HepG2 (cell line): ENCODE data around the gene KANSL3. TPM values are rescaled to one million over a fixed set of nuclear protein-coding genes. Genes with fewer than 3 reads are reported as not detected.

ENCODE experiments used
- CAMTA2 ChIP-seq: sonication (generic); formaldehyde crosslinking; IDR thresholded peaks from 2 replicates; pipeline ENCODE4 v1.4.0; 2020; ENCODE audit warnings: mild to moderate bottlenecking, missing genetic modification reagents, borderline replicate concordance
- CBFB ChIP-seq: sonication (generic); formaldehyde crosslinking; IDR thresholded peaks from 2 replicates; pipeline ENCODE4 v1.4.0; 2020; ENCODE audit warnings: missing genetic modification reagents
- E2F1 ChIP-seq: sonication (generic); formaldehyde crosslinking; IDR thresholded peaks from 2 replicates; pipeline ENCODE4 v1.5.0; 2020; ENCODE audit warnings: missing genetic modification reagents
- GTF2F1 ChIP-seq: fragments of 150-350 bp; IDR thresholded peaks from 2 replicates; pipeline ENCODE4 v1.6.1; 2014; ENCODE audit warnings: low read length
- KDM1A ChIP-seq: IDR thresholded peaks from 2 replicates; pipeline ENCODE4 v1.6.1; 2016; ENCODE audit warnings: missing compliant biosample characterization
- KDM3A ChIP-seq: IDR thresholded peaks from 2 replicates; pipeline ENCODE4 v1.6.1; 2018; ENCODE audit warnings: low read depth, missing compliant biosample characterization
- KLF11 ChIP-seq: IDR thresholded peaks from 2 replicates; pipeline ENCODE4 v1.6.1; 2016; ENCODE audit warnings: missing compliant biosample characterization
- NFYB ChIP-seq: sonication (generic); formaldehyde crosslinking; IDR thresholded peaks from 2 replicates; pipeline ENCODE4 v1.4.0; 2020; ENCODE audit warnings: missing genetic modification reagents
- NPAS2 ChIP-seq: sonication (generic); formaldehyde crosslinking; IDR thresholded peaks from 2 replicates; pipeline ENCODE4 v1.8.0; 2022; ENCODE audit warnings: mild to moderate bottlenecking, missing genetic modification reagents, borderline replicate concordance
- PTBP1 ChIP-seq: fragments of 200-400 bp; formaldehyde crosslinking; IDR thresholded peaks from 2 replicates; pipeline ENCODE4 v1.6.1; 2018; ENCODE audit warnings: low read length, low read depth; ENCODE audit not compliant: poor library complexity, severe bottlenecking
- SAP130 ChIP-seq: IDR thresholded peaks from 2 replicates; pipeline ENCODE4 v1.6.1; 2016; ENCODE audit warnings: low read depth
- ZKSCAN5 ChIP-seq: sonication (generic); formaldehyde crosslinking; IDR thresholded peaks from 2 replicates; pipeline ENCODE4 v1.5.1; 2020; ENCODE audit warnings: mild to moderate bottlenecking, missing genetic modification reagents
- ZNF20 ChIP-seq: sonication (generic); formaldehyde crosslinking; IDR thresholded peaks from 2 replicates; pipeline ENCODE4 v1.4.0; 2020; ENCODE audit warnings: mild to moderate bottlenecking, moderate library complexity, missing genetic modification reagents
- ZNF597 ChIP-seq: sonication (generic); formaldehyde crosslinking; IDR thresholded peaks from 2 replicates; pipeline ENCODE4 v1.5.0; 2020; ENCODE audit warnings: missing genetic modification reagents
- ZNF609 ChIP-seq: sonication (generic); formaldehyde crosslinking; IDR thresholded peaks from 2 replicates; pipeline ENCODE4 v1.4.0; 2020; ENCODE audit warnings: mild to moderate bottlenecking, missing genetic modification reagents, borderline replicate concordance
- ZNF749 ChIP-seq: sonication (generic); formaldehyde crosslinking; IDR thresholded peaks from 2 replicates; pipeline ENCODE4 v1.8.0; 2022; ENCODE audit warnings: mild to moderate bottlenecking, missing genetic modification reagents, moderate library complexity, borderline replicate concordance
- ZNF776 ChIP-seq: sonication (generic); formaldehyde crosslinking; IDR thresholded peaks from 2 replicates; pipeline ENCODE4 v1.4.0; 2020; ENCODE audit warnings: mild to moderate bottlenecking, missing genetic modification reagents
- ZNF782 ChIP-seq: sonication (generic); formaldehyde crosslinking; IDR thresholded peaks from 2 replicates; pipeline ENCODE4 v1.4.0; 2020; ENCODE audit warnings: missing genetic modification reagents, mild to moderate bottlenecking, borderline replicate concordance
- polyA plus RNA-seq, 8 experiments: library from polyadenylated mRNA; depleted of rRNA in 3 of 8; stranded (reverse) in 7 of 8; unstranded in 1 of 8; fragments of >200 nt; fragmentation: Illumina TruSeq in 4 of 8; extraction: Trizol in 4 of 8; gene quantifications; 2 replicates each; pipeline versions ENCODE4 v1.2.1 to v1.2.3, GENCODE V29; 2011 to 2016; ENCODE audit warnings: low read depth in 4 of 8, missing spikeins in 1 of 8, mixed read lengths in 1 of 8; ENCODE audit not compliant: insufficient read depth in 1 of 8
- total RNA-seq, 5 experiments: library from RNA; depleted of rRNA; stranded (reverse); fragments of >200 nt; fragmentation: Illumina TruSeq; extraction: Trizol; gene quantifications; 2 replicates each; pipeline ENCODE4 v1.2.3, GENCODE V29; 2016; ENCODE audit warnings: low read depth in 1 of 5
- TF ChIP-seq, protein P1 (sequence below): sonication (generic); formaldehyde crosslinking; IDR thresholded peaks from 2 replicates; pipeline ENCODE4 v1.5.0; 2020; ENCODE audit warnings: missing genetic modification reagents
- TF ChIP-seq, protein P2 (sequence below): IDR thresholded peaks from 2 replicates; pipeline ENCODE4 v1.6.1; 2016; ENCODE audit warnings: low read depth

Gene KANSL3
- total and polyA plus RNA-seq, 2 of the 13 experiments (the other 11 are each of a cell fraction or from before 2014, with no cell fraction given): 20.8 to 37.3 TPM

DNA sequence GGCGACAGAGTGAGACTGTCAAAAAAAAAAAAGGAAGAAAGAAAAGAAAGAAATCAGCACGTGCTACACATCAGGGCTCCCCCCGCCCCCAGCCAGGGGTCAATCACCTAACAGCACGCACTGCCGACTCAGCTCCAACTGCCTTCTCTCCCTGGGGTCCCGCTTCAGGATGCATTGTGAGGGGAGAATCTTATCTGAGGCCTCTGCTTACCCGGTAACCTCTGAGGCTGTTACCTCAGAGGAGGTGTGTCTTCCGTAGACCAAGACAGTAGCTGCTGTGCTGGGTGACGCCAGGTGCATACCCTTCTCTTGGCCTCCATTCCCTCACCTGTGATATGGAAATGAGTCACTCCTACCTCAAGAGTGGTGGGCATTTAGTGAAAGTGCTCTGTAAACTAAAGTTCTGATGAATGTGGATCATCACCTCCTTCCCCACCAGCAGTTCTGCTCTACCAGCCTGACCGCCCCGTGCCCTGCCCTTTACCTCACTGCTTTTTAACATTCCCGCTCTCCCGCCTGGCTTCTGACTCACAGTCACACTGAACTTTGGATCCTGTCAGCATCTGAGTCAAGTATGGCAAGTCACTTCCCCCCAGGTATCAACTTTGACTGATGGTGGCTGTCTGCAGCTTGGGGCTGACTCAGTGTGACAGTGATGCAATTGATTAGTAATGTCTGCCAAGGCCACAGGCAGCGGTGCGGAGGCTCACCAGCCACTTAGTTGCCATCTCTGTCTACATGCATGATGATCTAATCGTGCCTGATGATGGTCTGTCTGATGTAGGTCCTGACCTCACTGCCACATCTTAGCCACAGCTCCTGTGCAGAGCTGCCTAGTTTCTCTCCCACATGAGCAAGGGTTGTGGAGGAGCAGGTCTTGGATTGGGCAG is 81.4 kb downstream of the KANSL3 start (continued):
- TF ChIP-seq KDM1A (CRISPR knock-in tag) (peak; percentile 95), ZKSCAN5 (CRISPR knock-in tag) (peak; percentile 56; the same call in 1 of the 2 replicates), NPAS2 (CRISPR knock-in tag) (no peak), ZNF782 (CRISPR knock-in tag) (no peak), NFYB (CRISPR knock-in tag) (no peak), ZNF20 (no peak), ZNF749 (CRISPR knock-in tag) (no peak), ZNF609 (CRISPR knock-in tag) (peak; percentile 67; the same call in 1 of the 2 replicates), PTBP1 (no peak), KDM3A (peak; percentile 89; the same call in 1 of the 2 replicates), ZNF776 (no peak), KLF11 (peak; percentile 81), E2F1 (CRISPR knock-in tag) (peak; percentile 77), SAP130 (CRISPR knock-in tag) (peak; percentile 100), ZNF597 (no peak), CAMTA2 (CRISPR knock-in tag) (0 out of 2 replicates have a peak, but pooled peaks have one; percentile 49), CBFB (CRISPR knock-in tag) (peak; percentile 75), GTF2F1 (no peak)
- TF ChIP-seq, protein P1, sequence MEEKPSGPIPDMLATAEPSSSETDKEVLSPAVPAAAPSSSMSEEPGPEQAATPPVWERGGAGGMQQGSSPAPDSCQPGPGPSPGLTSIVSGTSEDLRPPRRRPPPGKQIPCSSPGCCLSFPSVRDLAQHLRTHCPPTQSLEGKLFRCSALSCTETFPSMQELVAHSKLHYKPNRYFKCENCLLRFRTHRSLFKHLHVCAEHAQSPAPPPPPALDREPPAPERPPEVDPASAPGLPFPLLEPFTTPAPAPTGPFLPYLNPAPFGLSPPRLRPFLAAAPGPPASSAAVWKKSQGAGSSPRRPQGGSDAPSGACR (CRISPR knock-in tag): peak; percentile 56; the same call in 1 of the 2 replicates
- TF ChIP-seq, protein P2, sequence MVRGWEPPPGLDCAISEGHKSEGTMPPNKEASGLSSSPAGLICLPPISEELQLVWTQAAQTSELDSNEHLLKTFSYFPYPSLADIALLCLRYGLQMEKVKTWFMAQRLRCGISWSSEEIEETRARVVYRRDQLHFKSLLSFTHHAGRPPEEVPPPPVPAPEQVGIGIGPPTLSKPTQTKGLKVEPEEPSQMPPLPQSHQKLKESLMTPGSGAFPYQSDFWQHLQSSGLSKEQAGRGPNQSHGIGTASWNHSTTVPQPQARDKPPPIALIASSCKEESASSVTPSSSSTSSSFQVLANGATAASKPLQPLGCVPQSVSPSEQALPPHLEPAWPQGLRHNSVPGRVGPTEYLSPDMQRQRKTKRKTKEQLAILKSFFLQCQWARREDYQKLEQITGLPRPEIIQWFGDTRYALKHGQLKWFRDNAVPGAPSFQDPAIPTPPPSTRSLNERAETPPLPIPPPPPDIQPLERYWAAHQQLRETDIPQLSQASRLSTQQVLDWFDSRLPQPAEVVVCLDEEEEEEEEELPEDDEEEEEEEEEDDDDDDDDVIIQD (CRISPR knock-in tag): peak; percentile 96
